ENCODE data around the gene NFIA. TPM values are rescaled to one million over a fixed set of nuclear protein-coding genes. Genes with fewer than 3 reads are reported as not detected.

The NFIA gene
- total RNA-seq, 1 experiment from 2014 or later, result 0.47 TPM

DNA sequence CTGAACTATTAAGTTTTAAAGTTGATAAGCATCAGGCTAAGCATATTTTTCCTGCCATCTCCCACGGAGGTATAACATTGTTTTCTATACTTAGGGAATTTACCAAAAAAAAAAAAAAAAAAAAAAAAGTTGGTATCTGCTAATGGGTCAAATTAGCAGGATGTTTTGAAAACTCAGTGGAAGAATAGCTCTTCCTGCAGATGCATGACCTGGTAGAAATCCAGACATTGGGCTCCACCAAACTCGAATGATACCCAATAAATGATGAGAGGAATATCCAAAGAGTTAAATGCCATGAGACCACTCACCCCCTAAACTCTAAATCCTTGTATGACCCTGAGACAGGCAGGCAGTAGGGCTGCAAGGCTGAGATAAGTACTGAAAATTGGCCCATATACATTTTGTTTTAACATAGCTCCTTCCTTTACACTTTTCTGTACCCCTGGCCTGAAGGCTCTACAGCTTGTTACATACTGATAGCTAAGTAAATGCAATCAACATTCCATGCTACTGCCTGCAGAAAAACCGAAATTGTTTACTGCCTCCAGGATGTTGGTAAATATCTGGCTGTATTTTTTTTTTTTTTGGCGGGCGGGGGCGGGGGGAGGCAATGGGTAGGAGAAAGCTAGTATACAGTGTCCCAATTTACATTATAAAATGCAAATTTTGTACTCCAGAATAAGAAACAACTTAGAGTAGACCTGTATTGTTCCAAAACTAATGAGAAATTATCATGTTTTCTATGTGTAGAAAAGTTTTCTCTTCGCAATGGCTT lies 57.6 kb downstream of the NFIA start:
- in situ Hi-C loops (cut with HindIII; ENCODE audit: low sequenced_read_pairs), result no loop called here
- no peak for DNase-seq (ENCODE audit: low spot score)

DNA sequence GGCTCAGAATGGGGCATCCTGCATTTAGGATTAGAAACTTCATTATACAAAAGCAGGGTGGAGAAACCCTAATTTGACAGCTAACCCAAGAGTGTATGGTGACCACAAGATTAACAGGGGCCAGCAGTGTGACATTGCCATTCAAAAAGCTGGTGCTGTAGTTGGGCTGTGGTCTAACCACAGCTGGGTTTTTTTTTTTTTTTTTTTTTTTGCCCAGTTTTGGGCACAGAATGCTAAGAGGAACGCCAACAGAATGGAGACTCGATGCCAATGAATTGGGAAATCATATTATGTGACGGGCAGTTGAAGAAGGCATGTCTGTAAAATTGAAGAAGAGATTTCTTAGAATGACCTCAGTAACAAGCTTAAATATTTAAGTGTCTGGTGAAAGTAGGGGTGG lies 58.4 kb downstream of the NFIA start:
- in situ Hi-C loops (cut with HindIII; ENCODE audit: low sequenced_read_pairs), result no loop called here

GRCh38 chr1:61141288-61142042 lies 59.1 kb downstream of the NFIA start:
- DNase-seq (ENCODE audit: low spot score), result peak; percentile 16

More for the DNA sequence above, 58.4 kb downstream of the NFIA start:
- peak; percentile 12 for DNase-seq (ENCODE audit: low spot score)

GRCh38 chr1:61142043-61142440 lies 59.7 kb downstream of the NFIA start:
- in situ Hi-C loops (cut with HindIII; ENCODE audit: low sequenced_read_pairs), result no loop called here
- no peak for DNase-seq (ENCODE audit: low spot score)

More at GRCh38 chr1:61141288-61142042, 59.1 kb downstream of the NFIA start:
- in situ Hi-C loops (cut with HindIII; ENCODE audit: low sequenced_read_pairs), result no loop called here

- DNase-seq (ENCODE audit: low spot score), result peak; percentile 31
Observed at GRCh38 chr1:61142726-61143500, 60.6 kb downstream of the NFIA start.

GRCh38 chr1:61143821-61144424 lies 61.6 kb downstream of the NFIA start:
- no peak for DNase-seq (ENCODE audit: low spot score)
- in situ Hi-C loops (cut with HindIII; ENCODE audit: low sequenced_read_pairs), result no loop called here

More at GRCh38 chr1:61142726-61143500, 60.6 kb downstream of the NFIA start:
- in situ Hi-C loops (cut with HindIII; ENCODE audit: low sequenced_read_pairs), result no loop called here

DNA sequence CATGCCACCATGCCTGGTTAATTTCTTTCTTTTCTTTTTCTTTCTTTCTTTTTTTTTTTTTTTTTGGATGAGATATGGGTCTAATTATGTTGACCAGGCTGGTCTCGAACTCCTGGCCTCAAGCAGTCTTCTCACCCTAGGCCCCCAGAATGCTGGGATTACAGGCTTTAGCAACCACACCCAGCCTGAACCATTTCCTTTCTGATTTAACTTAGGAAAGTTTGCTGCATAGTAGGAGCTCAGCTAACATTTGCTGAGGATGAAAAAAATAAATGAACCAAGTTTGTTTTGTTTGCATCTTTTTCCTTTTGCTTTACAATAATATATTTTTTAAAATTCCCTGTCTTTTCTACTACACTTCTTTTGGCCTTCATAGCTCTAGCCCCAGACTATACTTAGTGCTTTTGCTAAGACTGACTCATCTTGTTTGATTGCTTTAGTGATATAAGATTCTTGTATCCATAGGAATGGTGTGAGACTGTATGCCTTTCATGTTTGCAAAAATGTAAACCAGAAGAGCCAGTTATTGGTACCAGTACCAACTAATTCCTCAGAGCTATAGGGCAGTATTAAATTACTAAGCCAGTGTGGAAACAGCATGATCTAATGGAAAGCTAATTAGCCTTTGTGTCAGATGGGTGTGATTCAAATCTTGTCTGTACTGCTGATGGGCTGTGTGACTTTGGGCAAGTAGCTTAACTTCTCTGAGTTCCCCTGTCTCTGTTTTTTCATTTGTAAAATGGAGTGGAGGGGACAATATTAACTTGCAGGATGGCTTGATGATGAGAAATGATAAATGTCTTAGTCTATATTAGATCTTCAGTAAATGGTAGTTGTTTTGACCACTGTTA lies 66.9 kb downstream of the NFIA start:
- in situ Hi-C loops (cut with HindIII; ENCODE audit: low sequenced_read_pairs), result no loop called here
- DNase-seq (ENCODE audit: low spot score), result no peak

DNA sequence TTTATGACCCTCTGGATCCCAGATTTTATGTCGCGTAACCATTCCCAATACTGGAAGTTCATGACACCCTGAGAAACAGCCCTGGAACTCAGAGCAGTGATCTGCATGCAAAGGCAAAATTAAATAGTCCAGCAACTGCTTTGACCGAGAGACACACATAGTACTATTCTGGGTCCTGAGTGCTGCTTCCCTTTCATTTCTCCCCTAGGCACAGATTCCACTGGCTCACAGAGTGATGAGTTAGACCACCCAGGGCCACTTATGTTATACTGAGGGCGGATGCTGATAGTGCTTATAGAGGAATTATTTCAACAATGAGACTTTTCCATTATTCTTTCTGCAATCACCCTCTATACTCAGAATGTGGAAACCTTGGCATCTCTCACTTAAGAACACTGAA lies 69.2 kb downstream of the NFIA start:
- no peak for DNase-seq (ENCODE audit: low spot score)
- in situ Hi-C loops (cut with HindIII; ENCODE audit: low sequenced_read_pairs), result no loop called here

GRCh38 chr1:61152066-61152465 lies 69.7 kb downstream of the NFIA start:
- DNase-seq (ENCODE audit: low spot score), result no peak
- in situ Hi-C loops (cut with HindIII; ENCODE audit: low sequenced_read_pairs), result no loop called here

- in situ Hi-C loops (cut with HindIII; ENCODE audit: low sequenced_read_pairs), result no loop called here
- peak; percentile 55 for DNase-seq (ENCODE audit: low spot score)
Observed at GRCh38 chr1:61152469-61153105, 70.2 kb downstream of the NFIA start.

DNA sequence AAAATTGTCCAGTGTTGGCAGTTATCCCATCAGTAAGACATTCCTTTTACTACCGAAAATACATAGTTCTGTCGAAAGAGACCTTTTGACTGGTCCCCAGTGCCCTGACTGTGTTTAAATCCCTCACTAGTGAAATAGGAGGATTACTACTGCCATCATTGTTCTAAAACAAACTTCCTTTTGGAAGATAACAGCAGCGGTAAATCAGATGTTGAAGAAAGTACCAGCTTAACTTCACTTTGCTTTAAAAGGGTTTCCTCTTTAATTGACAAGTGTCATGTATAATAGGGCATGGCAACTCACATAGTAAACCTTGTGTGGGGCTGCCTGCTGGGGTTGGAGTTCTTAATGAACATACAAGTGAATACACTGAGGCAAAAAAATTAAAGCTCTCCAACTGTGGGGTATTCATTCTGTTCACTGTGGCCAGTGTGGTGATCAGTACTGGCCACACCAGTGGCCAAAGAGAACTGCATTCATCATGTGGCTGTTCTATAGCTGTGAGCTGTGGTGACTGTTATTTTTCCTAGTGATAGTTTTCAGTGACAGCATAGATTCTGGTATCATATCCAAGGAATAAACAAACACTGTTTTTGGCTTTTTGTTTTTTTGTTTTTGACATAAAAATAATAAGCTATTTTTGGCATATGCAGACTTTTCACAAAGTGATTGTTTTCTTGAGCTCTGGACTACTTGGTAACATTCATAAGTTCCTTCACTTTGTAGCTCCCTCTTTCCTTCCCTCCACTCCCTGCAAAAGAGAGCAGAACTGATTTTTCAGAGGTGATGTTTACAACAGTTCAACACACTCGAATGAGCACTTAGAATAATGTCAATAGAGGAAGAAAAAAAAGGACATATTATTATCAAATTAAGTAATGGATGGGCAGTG lies 74.5 kb downstream of the NFIA start:
- in situ Hi-C loops (cut with HindIII; ENCODE audit: low sequenced_read_pairs), result no loop called here
- no peak for DNase-seq (ENCODE audit: low spot score)

- in situ Hi-C loops (cut with HindIII; ENCODE audit: low sequenced_read_pairs), result no loop called here
- DNase-seq (ENCODE audit: low spot score), result no peak
Observed at GRCh38 chr1:61157468-61157987, 75.2 kb downstream of the NFIA start.

DNA sequence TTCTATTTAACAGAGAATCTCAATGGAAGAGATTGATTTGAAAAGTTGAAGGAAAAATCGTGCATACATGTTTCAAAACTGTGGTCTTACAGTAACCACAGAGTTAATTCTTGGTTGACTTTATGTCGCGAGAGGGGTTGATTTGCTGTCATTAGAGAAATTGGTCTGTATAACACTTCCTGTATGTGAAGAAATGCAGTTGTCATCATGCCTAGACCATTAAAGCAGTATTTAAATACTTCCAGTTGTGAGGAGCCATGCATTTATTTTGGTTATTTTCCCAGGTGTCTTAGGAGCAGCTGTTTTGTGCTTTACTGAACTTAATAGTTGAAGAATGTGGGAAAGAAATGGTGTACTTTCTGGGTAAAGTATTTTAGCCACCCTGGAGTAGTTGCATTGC lies 76.2 kb downstream of the NFIA start:
- DNase-seq (ENCODE audit: low spot score), result no peak
- in situ Hi-C loops (cut with HindIII; ENCODE audit: low sequenced_read_pairs), result no loop called here

- in situ Hi-C loops (cut with HindIII; ENCODE audit: low sequenced_read_pairs), result no loop called here
- DNase-seq (ENCODE audit: low spot score), result no peak
Observed at GRCh38 chr1:61160526-61160925, 78.2 kb downstream of the NFIA start.

DNA sequence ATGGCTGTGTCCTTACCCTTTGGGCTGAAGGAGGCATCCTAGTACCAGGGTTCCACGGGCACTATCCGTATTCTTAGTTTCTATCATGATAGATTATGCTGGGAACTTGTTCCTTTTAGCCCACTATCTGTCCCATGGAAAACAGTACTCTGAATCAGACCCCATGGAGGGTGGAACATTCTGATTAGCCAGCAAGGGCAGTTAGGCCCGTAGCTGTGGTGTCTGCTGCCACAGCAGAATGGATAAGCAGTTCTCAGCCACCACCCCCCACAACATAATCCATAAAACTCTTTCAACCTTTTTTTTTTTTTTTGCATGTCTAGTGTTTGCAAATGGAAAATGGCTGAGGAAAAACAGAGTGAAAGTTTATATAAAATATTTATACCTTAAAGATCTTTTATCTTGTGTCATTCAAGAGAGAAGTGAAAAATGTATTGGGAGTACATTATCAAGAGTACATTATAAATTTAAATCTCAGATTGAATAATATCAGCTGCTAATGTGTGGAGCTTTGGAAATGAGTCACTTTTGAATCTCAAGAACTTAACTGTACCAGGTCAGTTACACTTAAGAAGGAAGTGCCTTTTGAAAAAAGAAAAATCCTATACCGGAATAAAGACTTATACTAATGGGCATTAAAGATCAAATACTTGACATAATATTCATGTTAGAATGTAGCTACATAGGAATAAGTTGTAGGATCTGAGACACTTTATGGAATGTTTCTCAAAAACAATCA lies 80.3 kb downstream of the NFIA start:
- DNase-seq (ENCODE audit: low spot score), result no peak
- in situ Hi-C loops (cut with HindIII; ENCODE audit: low sequenced_read_pairs), result no loop called here

GRCh38 chr1:61163355-61163754 lies 81.0 kb downstream of the NFIA start:
- no peak for DNase-seq (ENCODE audit: low spot score)
- in situ Hi-C loops (cut with HindIII; ENCODE audit: low sequenced_read_pairs), result no loop called here
